Mesodermal cell (in vitro differentiated cells): Measurements from ENCODE around the gene POT1.

Experiments
- H3K27ac ChIP-seq: 2 replicates; pipeline ENCODE4 v1.7.0; 2013; ENCODE audit warnings: mild to moderate bottlenecking, low read depth, low read length, moderate library complexity; ENCODE audit not compliant: severe bottlenecking
- H3K36me3 ChIP-seq: 2 replicates; pipeline ENCODE4 v1.7.1; 2013; ENCODE audit warnings: mild to moderate bottlenecking, low read length, moderate library complexity; ENCODE audit not compliant: control insufficient read depth, insufficient read depth
- H3K4me1 ChIP-seq: one replicate; pipeline ENCODE4 v1.7.1; 2013; ENCODE audit warnings: mild to moderate bottlenecking, low read length; ENCODE audit not compliant: insufficient read depth, control insufficient read depth, poor library complexity, severe bottlenecking
- H3K4me3 ChIP-seq: 2 replicates; pipeline ENCODE4 v1.7.0; 2013; ENCODE audit warnings: low read length, control low read depth, mild to moderate bottlenecking; ENCODE audit not compliant: insufficient read depth, poor library complexity, severe bottlenecking; ENCODE audit errors: extremely low read depth
- H3K9me3 ChIP-seq: 2 replicates; pipeline ENCODE4 v1.7.1; 2013; ENCODE audit warnings: mild to moderate bottlenecking, low read length, moderate library complexity; ENCODE audit not compliant: control insufficient read depth
- WGBS, 2 experiments: methylation state at CpG; one replicate each; pipeline ENCODE4 v1.1.5; 2013; ENCODE audit warnings: missing lambda C conversion rate in 2 of 2; ENCODE audit not compliant: insufficient coverage in 2 of 2; 5-methylcytosine and 5-hydroxymethylcytosine counted together

The POT1 gene

DNA sequence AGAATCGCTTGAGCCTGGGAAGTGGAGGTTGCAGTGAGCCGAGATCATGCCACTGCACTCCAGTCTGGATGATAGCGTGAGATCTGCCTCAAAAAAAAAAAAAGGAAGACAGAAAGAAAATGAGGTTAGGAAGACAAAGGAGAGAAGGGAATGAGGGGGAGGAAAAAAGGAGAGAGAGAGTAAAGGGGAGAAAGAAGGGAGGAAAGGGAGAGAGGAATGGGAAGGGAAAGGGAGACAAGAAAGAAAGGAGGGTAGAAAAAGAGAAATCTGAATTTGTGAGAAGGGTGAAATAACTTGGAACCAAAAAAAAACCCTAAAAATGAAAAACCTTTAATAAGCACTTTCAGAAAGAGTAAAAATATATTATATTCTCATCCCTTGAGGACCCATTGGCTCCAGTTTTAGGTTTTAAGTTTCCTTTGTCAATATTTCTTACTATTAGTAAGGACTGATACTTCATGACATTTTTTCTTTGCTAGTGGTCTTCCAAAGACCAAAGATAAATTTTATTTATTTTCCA is 54.9 kb downstream of the POT1 start:
- 88% methylated on average over 3 of the region's 3 CpGs for WGBS, 2 experiments
- no peaks in the 10 kb centered on the region for H3K36me3 ChIP-seq
- H3K27ac ChIP-seq: no peak overlapping the region
- H3K4me1 ChIP-seq: no peaks in the 10 kb centered on the region
- H3K4me3 ChIP-seq: no peak overlapping the region
- no peaks in the 10 kb centered on the region for H3K9me3 ChIP-seq

DNA sequence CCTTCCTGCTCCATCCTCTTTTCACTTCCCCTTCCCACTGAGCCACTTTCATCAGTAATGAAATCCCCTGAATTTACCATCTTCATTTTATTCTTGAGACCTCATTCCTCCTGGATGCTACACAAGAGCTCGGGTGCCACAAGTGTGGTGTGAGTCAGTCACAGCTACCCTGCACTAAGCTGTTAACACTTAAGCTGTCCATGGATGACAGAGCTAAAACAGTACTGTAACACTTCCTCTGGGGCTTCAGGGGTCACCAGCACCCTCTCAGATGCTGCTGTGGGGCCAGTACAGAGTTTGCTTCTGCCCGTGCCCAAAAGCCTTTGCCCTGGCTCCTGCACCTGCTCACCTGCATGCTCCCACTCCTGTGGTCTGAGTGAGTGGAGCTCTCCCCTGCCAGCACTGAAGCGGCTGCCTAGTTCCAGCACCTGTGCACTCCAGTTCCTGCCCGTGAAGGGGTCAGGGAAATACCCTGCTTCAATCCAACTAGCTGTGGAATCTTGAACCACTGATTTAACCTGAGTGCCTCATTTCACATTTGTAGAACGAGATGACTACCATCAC is 71.9 kb downstream of the POT1 start:
- Histone ChIP-seq H3K4me1 (no peaks in the 10 kb centered on the region), H3K27ac (no peak overlapping the region), H3K36me3 (peaks cover 23% of the 10 kb centered on the region), H3K4me3 (no peak overlapping the region), H3K9me3 (no peaks in the 10 kb centered on the region)
- 96 to 98% methylated on average over 4 to 5 of the region's 5 CpGs for WGBS, 2 experiments

DNA sequence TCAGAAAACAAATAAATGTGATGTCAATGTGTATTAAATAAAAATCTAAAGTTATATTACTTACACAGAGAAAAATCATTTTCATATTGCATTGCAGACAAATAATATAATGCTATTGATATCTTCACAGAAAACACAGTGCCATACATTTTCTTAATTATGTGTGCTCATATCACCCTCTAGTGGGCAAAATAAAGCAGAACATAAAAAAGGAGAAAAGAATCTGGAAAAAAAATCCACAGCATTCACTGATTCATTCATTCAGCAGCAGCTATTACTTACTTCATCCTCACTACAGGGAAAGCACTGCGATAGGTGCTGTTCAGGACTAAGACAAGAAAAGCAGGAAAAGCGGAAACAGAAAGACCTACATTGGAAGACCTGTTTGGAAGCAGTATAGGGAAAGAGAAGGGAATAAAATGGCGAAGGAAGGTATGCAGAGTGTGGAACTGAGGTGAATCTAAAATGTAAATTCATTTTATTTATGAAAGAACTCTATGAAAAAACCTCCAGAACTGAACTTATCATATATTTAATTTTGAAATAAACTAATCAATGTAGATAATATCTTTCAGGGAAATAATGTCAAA is 73.2 kb downstream of the POT1 start:
- 60 to 75% methylated on average over 1 to 3 of the region's 3 CpGs for WGBS, 2 experiments
- no peak overlapping the region for H3K27ac ChIP-seq
- no peak overlapping the region for H3K4me3 ChIP-seq
- H3K9me3 ChIP-seq: no peaks in the 10 kb centered on the region
- no peaks in the 10 kb centered on the region for H3K4me1 ChIP-seq
- H3K36me3 ChIP-seq: peaks cover 16% of the 10 kb centered on the region

DNA sequence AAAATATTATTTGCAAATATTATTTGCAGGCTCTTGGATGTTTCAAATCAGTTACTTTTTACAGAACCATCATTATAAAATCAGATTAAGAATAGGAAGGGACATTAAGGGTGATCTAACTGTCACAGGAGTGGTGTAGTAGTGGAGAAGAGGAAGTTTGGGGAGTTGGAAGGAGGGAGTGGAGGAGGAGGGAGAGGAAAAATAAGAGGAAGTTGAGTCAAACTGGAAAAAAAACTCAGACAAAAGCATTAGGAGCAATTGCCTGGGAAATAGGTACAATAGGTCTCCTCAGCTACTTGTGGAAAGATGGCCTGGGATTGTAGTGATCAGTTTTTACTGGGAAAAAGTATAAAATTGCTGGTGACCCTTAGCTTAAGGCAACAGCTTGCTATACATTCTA is 86.3 kb downstream of the POT1 start:
- peaks cover 7% of the 10 kb centered on the region for H3K36me3 ChIP-seq
- H3K27ac ChIP-seq: no peak overlapping the region
- no peaks in the 10 kb centered on the region for H3K9me3 ChIP-seq
- no peaks in the 10 kb centered on the region for H3K4me1 ChIP-seq
- H3K4me3 ChIP-seq: no peak overlapping the region

DNA sequence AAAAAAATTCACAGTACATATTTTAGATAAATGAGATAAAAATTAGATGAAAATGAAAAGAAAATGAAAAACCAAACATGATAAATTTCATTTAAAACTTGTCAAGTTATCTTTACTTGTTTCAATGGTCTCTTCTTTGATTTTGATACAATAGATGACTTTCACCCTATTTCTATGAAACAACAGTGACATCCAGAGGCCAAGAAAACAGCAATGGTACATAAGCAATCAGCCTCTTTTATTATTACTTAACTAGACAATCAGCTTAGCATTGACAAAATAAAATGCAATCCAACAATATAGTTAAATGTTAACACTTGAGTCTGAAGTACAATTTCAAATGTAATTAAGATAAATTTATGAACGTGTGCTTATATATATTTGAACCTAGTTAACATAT is 89.2 kb downstream of the POT1 start:
- H3K4me3 ChIP-seq: no peak overlapping the region
- WGBS, 2 experiments: no CpG with 5 or more reads among the region's 1 CpG
- H3K27ac ChIP-seq: no peak overlapping the region
- no peaks in the 10 kb centered on the region for H3K4me1 ChIP-seq
- H3K36me3 ChIP-seq: peaks cover 7% of the 10 kb centered on the region
- no peaks in the 10 kb centered on the region for H3K9me3 ChIP-seq

DNA sequence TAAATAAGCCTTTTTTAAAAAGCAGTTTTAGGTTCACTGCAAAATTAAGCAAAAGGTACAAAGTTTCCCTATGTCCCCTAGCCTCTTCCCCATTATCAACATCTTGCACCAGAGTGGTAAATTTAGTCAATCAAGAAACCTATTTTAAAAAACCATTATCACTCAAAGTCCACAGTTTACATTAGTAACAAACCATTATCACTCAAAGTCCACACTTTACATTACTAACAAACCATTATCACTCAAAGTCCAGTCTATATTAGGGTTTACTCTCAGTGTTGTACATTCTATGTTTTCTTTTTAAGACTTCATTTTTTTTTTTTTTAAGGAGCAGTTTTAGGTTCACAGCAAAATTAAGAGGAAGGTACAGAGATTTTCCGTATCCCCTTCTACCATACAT is 89.9 kb downstream of the POT1 start:
- H3K4me1 ChIP-seq: no peaks in the 10 kb centered on the region
- H3K36me3 ChIP-seq: peaks cover 13% of the 10 kb centered on the region
- no CpG with 5 or more reads among the region's 1 CpG for WGBS, 2 experiments
- no peaks in the 10 kb centered on the region for H3K9me3 ChIP-seq
- H3K4me3 ChIP-seq: no peak overlapping the region
- no peak overlapping the region for H3K27ac ChIP-seq

DNA sequence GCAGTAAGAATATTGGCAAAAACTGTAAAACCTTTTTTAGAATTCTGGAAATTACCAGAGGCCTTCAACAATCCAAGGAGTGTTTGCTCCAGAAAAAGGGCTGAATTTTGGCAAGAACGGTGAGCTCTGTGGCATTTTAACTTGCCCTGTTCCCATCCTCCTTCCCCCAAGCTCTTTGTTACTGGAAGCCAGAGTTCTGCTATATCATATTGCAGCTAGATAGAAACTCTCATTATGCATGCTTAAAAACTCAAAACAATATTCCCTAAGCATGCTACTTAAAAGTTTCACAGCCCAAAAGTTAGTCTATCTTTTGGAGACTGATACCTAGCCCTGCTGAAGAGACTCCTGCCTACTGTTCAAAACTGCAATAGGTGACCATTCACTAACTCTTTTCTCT is 93.5 kb downstream of the POT1 start:
- WGBS, 2 experiments: 86 to 90% methylated on average over 1 of the region's 1 CpG
- Histone ChIP-seq H3K9me3 (no peaks in the 10 kb centered on the region), H3K4me1 (no peaks in the 10 kb centered on the region), H3K36me3 (peaks cover 23% of the 10 kb centered on the region), H3K4me3 (no peak overlapping the region), H3K27ac (no peak overlapping the region)

DNA sequence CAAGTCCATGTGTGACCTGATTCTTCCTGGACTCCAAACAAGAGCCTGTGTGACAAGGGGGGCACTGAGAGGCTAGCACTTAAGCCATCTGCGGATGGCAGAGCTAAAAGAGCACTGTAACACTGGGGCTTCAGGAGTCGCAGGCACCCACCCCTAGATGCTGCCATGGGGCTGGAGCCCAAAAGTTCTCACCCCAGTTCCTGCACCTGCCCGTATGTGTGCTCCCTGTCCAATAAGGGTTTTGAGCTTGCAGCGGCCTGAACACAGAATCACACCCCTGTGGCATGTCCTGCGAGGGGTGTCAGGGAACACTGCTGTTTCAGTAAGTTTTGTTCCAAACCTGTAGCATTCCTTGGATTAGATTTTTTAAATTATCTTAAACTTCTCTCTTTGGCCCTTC is 110.8 kb downstream of the POT1 start:
- 91 to 100% methylated on average over 2 to 5 of the region's 5 CpGs for WGBS, 2 experiments
- no peak overlapping the region for H3K27ac ChIP-seq
- no peaks in the 10 kb centered on the region for H3K4me1 ChIP-seq
- H3K9me3 ChIP-seq: no peaks in the 10 kb centered on the region
- peaks cover 9% of the 10 kb centered on the region for H3K36me3 ChIP-seq
- no peak overlapping the region for H3K4me3 ChIP-seq

DNA sequence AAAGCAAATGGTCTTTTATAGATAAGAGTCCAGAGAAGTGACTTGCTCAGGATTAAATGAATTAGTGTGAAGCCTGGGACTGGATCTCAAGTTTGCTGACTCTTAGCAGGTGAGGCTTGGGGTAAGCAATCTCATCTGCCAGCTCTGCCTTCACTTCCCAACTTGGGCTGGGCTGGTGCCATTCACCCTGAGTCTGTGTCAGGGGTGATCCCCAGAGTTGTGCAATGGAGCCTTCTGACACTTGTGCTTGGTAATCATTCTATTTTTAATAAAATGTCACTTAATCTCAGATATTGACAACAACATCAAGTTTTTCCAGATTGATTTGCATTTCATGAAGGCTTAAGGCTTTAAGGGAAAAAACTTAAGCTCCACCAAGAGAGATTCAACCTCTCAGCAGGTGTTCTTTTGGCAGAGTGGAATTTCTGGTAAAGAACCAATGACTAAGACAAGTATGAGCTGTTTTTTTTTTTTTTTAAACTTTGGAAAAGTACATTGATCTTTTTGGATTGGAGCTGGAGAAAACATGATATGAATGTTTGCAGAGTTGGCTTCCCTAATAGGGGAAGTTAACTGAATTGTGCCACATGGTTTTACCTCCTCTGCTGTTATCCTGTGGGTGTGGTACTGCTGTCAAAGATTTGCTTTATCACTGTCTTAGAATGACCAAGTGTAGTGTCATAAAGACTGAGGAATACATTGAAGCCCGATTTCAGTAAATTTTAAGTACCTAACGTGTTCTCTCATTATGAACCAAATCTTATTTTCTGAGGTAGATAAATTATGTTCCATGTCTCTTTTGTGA is 115.4 kb downstream of the POT1 start:
- WGBS, 2 experiments: no CpG with 5 or more reads among the region's 2 CpGs
- Histone ChIP-seq H3K9me3 (no peaks in the 10 kb centered on the region), H3K4me3 (no peak overlapping the region), H3K27ac (no peak overlapping the region), H3K36me3 (no peaks in the 10 kb centered on the region), H3K4me1 (no peaks in the 10 kb centered on the region)

DNA sequence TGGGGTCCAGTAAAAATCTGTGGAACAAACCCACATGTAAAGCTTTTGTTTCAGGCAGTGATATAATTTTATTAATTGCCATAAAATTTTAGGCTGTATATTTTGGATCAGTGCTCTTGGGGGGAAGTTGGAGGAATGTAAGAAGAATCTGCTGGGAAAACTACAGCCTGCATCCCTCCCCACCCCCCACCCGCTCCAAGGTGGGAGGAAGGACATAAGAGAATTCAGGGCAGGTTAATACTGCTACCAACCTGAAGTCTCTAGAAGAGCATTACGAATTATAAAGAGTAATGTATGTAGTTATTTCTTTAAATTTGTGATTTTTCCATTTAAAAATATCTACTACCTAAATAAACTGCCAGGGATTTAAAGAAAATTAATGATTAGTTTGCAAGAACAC is 116.9 kb downstream of the POT1 start:
- no CpG with 5 or more reads among the region's 2 CpGs for WGBS, 2 experiments
- Histone ChIP-seq H3K27ac (no peak overlapping the region), H3K36me3 (no peaks in the 10 kb centered on the region), H3K4me1 (no peaks in the 10 kb centered on the region), H3K9me3 (no peaks in the 10 kb centered on the region), H3K4me3 (no peak overlapping the region)

DNA sequence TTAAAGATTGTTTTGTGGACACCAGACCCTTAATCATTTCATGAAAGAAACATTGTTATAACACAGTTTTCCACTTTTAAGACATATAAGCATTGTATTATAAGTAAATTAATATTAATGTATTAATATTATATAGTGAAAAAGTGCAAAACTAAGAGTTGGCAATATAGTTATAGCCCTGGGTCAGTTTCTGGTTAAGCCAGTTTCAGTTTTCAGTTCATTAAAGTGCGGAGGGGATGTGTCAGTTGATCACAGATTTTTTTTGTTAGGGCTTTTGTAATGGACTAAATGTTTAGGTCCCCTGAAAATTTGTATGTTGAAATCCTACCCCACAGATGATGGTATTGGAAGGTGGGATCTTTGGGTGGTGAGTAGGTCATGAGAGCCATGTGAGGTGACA is 118.3 kb downstream of the POT1 start:
- Histone ChIP-seq H3K4me3 (no peak overlapping the region), H3K4me1 (no peaks in the 10 kb centered on the region), H3K27ac (no peak overlapping the region), H3K36me3 (no peaks in the 10 kb centered on the region), H3K9me3 (no peaks in the 10 kb centered on the region)
- 86% methylated on average over 1 of the region's 1 CpG; no CpG with 5 or more reads in 1 of the 2 experiments for WGBS, 2 experiments
